K562 treated with DMSO at 1 percent for 4 hours (cell line): ENCODE data around the gene CCDC47. TPM values are rescaled to one million over a fixed set of nuclear protein-coding genes. Genes with fewer than 3 reads are reported as not detected.

Source experiments
- total RNA-seq: library from RNA; unstranded; fragments of 300-600 nt; gene quantifications from 2 replicates; pipeline ENCODE4 v1.2.3, GENCODE V29; 2022; ENCODE audit not compliant: insufficient read depth

CCDC47 gene
- total RNA-seq: 66.7 and 82.7 TPM in 2 replicates

GRCh38 chr17:63773272-63774140 lies at the start of gene CCDC47:
TSS of gene CCDC47 (minus strand) at chr17:63773597. CDS start at chr17:63766175, 7,422 bp downstream.

GRCh38 chr17:63774141-63774968 lies 958 bp upstream of the CCDC47 start, which contains the start of gene DDX42:
TSS of gene DDX42 (plus strand) at chr17:63774170. CDS start at chr17:63787050, 12,880 bp downstream.

GRCh38 chr17:63741408-63742173 lies 31.8 kb downstream of the CCDC47 start, which contains the start of gene STRADA:
TSS of gene STRADA (minus strand) at chr17:63741799. CDS start at chr17:63728369, 13,430 bp downstream.

GRCh38 chr17:63699638-63700527 lies 73.5 kb downstream of the CCDC47 start, which contains the start of gene LIMD2:
TSS of gene LIMD2 (minus strand) at chr17:63700125. CDS start at chr17:63699298, 827 bp downstream.

Other genes with a start within 250 kb of the CCDC47 start
- gene DCAF7, start 223.1 kb downstream of the CCDC47 start, total RNA-seq: 100 and 102 TPM in 2 replicates
- gene TACO1, start 172.7 kb downstream of the CCDC47 start, total RNA-seq: 30.2 and 30.4 TPM in 2 replicates
- 16.7 and 21.2 TPM in 2 replicates for gene MAP3K3, start 151.2 kb downstream of the CCDC47 start, total RNA-seq
- 3.0 and 4.6 TPM in 2 replicates for gene LIMD2, start 73.5 kb downstream of the CCDC47 start, total RNA-seq
- 20.0 TPM in 2 replicates for gene STRADA, start 31.8 kb downstream of the CCDC47 start, total RNA-seq
- gene DDX42, start 573 bp upstream of the CCDC47 start, total RNA-seq: 43.1 and 51.5 TPM in 2 replicates
- gene PSMC5, start 53.8 kb upstream of the CCDC47 start, total RNA-seq: 157 and 167 TPM in 2 replicates
- gene FTSJ3, start 54.1 kb upstream of the CCDC47 start, total RNA-seq: 22.9 and 28.7 TPM in 2 replicates
- gene SMARCD2, start 69.1 kb upstream of the CCDC47 start, total RNA-seq: 85.6 and 99.0 TPM in 2 replicates
- gene CSH2, start 100.1 kb upstream of the CCDC47 start, total RNA-seq: 1.2 TPM in 1 of 2 replicates, not detected in the other
- not detected in 2 replicates for gene GH2, start 108.3 kb upstream of the CCDC47 start, total RNA-seq
- not detected in 2 replicates for gene CSH1, start 123.0 kb upstream of the CCDC47 start, total RNA-seq
- gene CSHL1, start 137.7 kb upstream of the CCDC47 start, total RNA-seq: not detected in 2 replicates
- gene GH1, start 145.2 kb upstream of the CCDC47 start, total RNA-seq: not detected in 2 replicates
- gene CD79B, start 158.7 kb upstream of the CCDC47 start, total RNA-seq: not detected in 2 replicates
- gene SCN4A, start 199.3 kb upstream of the CCDC47 start, total RNA-seq: 0.45 and 4.4 TPM in 2 replicates
- 0.40 and 2.8 TPM in 2 replicates for gene PRR29, start 224.8 kb upstream of the CCDC47 start, total RNA-seq
- 29.1 and 29.4 TPM in 2 replicates for gene ICAM2, start 247.0 kb upstream of the CCDC47 start, total RNA-seq